K562 (cell line): Measurements from ENCODE around the gene RASL10B. TPM values are rescaled to one million over a fixed set of nuclear protein-coding genes. Genes with fewer than 3 reads are reported as not detected.

Experiments used
- ATAC-seq: fragments of 200-7000 bp; cut with Tn5 transposase; 3 replicates; pipeline ENCODE4 v1.9.1; 2020; ENCODE audit warnings: moderate library complexity
- BruUV-seq: library from RNA; stranded (reverse); fragments of 400-500 nt; replicated peaks from 2 replicates; lab custom pipeline; 2021; lab: Mats Ljungman, UMichigan
- CTCF ChIA-PET: fragments of 300-600 bp; formaldehyde crosslinking; extraction: SDS; loops from one replicate; lab custom pipeline; 2021; ENCODE audit warnings: low intra/inter-chr PET ratio; lab: Yijun Ruan, JAX
- POLR2A ChIA-PET: fragments of 300-600, 350-650 bp; sonication (Branson Sonifier 250); formaldehyde crosslinking; extraction: SDS; loops from one replicate; lab custom pipeline; 2021; ENCODE audit warnings: antibody characterized with exemption, inconsistent platforms; lab: Yijun Ruan, JAX
- DNase-seq, 4 experiments: peaks; one replicate each; pipeline versions ENCODE4 v3.0.0 to v3.0.0-alpha.2; 2011 to 2018; ENCODE audit warnings: low spot score in 3 of 4, mixed read lengths in 3 of 4; ENCODE audit errors: extremely low read depth in 1 of 4
- FAIRE-seq: peaks from 2 replicates; lab custom pipeline; 2011; peaks lifted over from hg19 to GRCh38; lab: Jason Lieb, UNC
- H2AFZ ChIP-seq: 2 replicates; pipeline ENCODE4 v1.6.0; 2011; ENCODE audit warnings: low read depth, low read length, control low read depth, inconsistent platforms
- H3K27ac ChIP-seq: fragments of 200-600 bp; 3 replicates; pipeline ENCODE4 v1.8.0; 2011; ENCODE audit warnings: low read depth, mild to moderate bottlenecking, control low read depth, inconsistent platforms, low read length, moderate library complexity, mixed read lengths; ENCODE audit errors: extremely low read depth
- H3K27me3 ChIP-seq, 2 experiments: fragments of 300-600 bp in 1 of 2; 2 replicates in 1 of 2; 3 replicates in 1 of 2; pipeline versions ENCODE4 v1.6.0 to v1.8.0; 2011; ENCODE audit warnings: inconsistent platforms in 2 of 2, low read length in 2 of 2, mild to moderate bottlenecking in 1 of 2, mixed read lengths in 1 of 2, moderate library complexity in 1 of 2; ENCODE audit not compliant: control insufficient read depth in 2 of 2, insufficient read depth in 2 of 2
- H3K36me3 ChIP-seq: fragments of 300-600 bp; 3 replicates; pipeline ENCODE4 v1.8.0; 2011; ENCODE audit warnings: mild to moderate bottlenecking, low read length, inconsistent platforms; ENCODE audit not compliant: control insufficient read depth, insufficient read depth
- H3K4me1 ChIP-seq, 2 experiments: fragments of 200-600 bp in 1 of 2; replicated peaks in 1 of 2; 2 replicates in 1 of 2; 3 replicates in 1 of 2; pipeline versions ENCODE4 v1.5.1 to v1.8.0; 2011; ENCODE audit warnings: inconsistent platforms in 2 of 2, low read length in 2 of 2, mild to moderate bottlenecking in 1 of 2, mixed read lengths in 1 of 2, moderate library complexity in 1 of 2; ENCODE audit not compliant: control insufficient read depth in 2 of 2, insufficient read depth in 2 of 2
- H3K4me2 ChIP-seq: 2 replicates; pipeline ENCODE4 v1.6.1; 2011; ENCODE audit warnings: low read length, control low read depth, inconsistent platforms, mixed read lengths; ENCODE audit not compliant: insufficient read depth
- H3K4me3 ChIP-seq: fragments of 200-600 bp; sonication (generic), shearing (Covaris generic); 2 replicates; pipeline ENCODE4 v1.5.1; 2016; ENCODE audit warnings: control low read depth, inconsistent platforms
- H3K79me2 ChIP-seq: fragments of 200-600 bp; 3 replicates; pipeline ENCODE4 v1.8.0; 2011; ENCODE audit warnings: low read length, inconsistent platforms; ENCODE audit not compliant: control insufficient read depth, insufficient read depth
- H3K9ac ChIP-seq, 2 experiments: 2 replicates each; pipeline versions ENCODE4 v1.6.0 to v1.6.1; 2011; ENCODE audit warnings: low read depth in 2 of 2, low read length in 2 of 2, control low read depth in 1 of 2, inconsistent platforms in 1 of 2, mild to moderate bottlenecking in 1 of 2, mixed read lengths in 1 of 2; ENCODE audit not compliant: insufficient read depth in 1 of 2
- H3K9me1 ChIP-seq: one replicate; pipeline ENCODE4 v1.6.0; 2011; ENCODE audit warnings: inconsistent platforms, mild to moderate bottlenecking, low read length, moderate library complexity; ENCODE audit not compliant: control insufficient read depth, insufficient read depth
- H3K9me3 ChIP-seq: replicated peaks from 2 replicates; pipeline ENCODE4 v1.5.1; 2011; ENCODE audit warnings: low read depth, low read length, inconsistent platforms; ENCODE audit not compliant: control insufficient read depth, insufficient read depth
- H4K20me1 ChIP-seq: replicated peaks from 2 replicates; pipeline ENCODE4 v1.6.1; 2011; ENCODE audit warnings: low read length, inconsistent platforms, mixed read lengths; ENCODE audit not compliant: control insufficient read depth, insufficient read depth
- CSDE1 ChIP-seq, 2 experiments: fragments of 450-650 bp; IDR thresholded peaks; 2 replicates each; pipeline ENCODE4 v1.6.1; 2016; ENCODE audit warnings: mild to moderate bottlenecking in 1 of 2
- ESRRA ChIP-seq: fragments of 450-650 bp; IDR thresholded peaks from 2 replicates; pipeline ENCODE4 v1.6.1; 2014; ENCODE audit warnings: low read depth, mild to moderate bottlenecking, moderate library complexity, borderline replicate concordance
- FOSL1 ChIP-seq: fragments of 200-800 bp; sonication (Bioruptor generic); conservative IDR thresholded peaks from 2 replicates; pipeline ENCODE4 v1.6.1; 2016; ENCODE audit warnings: missing genetic modification characterization, missing compliant biosample characterization
- GABPB2 ChIP-seq: fragments of 250-450 bp; sonication (Bioruptor Pico); conservative IDR thresholded peaks from 2 replicates; pipeline ENCODE4 v1.5.1; 2021; ENCODE audit warnings: mild to moderate bottlenecking
- HMG20B ChIP-seq: fragments of 250-450 bp; sonication (Bioruptor Pico); IDR thresholded peaks from 2 replicates; pipeline ENCODE4 v1.5.0; 2021; ENCODE audit warnings: mild to moderate bottlenecking
- KAT8 ChIP-seq: fragments of 450-650 bp; IDR thresholded peaks from 2 replicates; pipeline ENCODE4 v1.6.1; 2016; ENCODE audit warnings: low read depth, mild to moderate bottlenecking
- MYC ChIP-seq, 2 experiments: fragments of 250-450 bp in 1 of 2; sonication (Bioruptor Pico) in 1 of 2; IDR thresholded peaks; 2 replicates each; pipeline versions ENCODE4 v1.5.1 to v1.6.1; 2012 to 2021; ENCODE audit warnings: low read depth in 2 of 2, borderline replicate concordance in 1 of 2, improper control_type of control experiment in 1 of 2, low read length in 1 of 2, mild to moderate bottlenecking in 1 of 2, moderate library complexity in 1 of 2
- NR3C1 ChIP-seq: sonication (generic); formaldehyde crosslinking; IDR thresholded peaks from 2 replicates; pipeline ENCODE4 v1.8.1; 2022; ENCODE audit warnings: missing genetic modification reagents
- PHB2 ChIP-seq: fragments of 450-650 bp; IDR thresholded peaks from 2 replicates; pipeline ENCODE4 v1.6.1; 2017; ENCODE audit warnings: low read depth
- PML ChIP-seq: IDR thresholded peaks from 2 replicates; pipeline ENCODE4 v1.6.1; 2012; ENCODE audit warnings: low read length, inconsistent platforms
- SIX5 ChIP-seq, 2 experiments: IDR thresholded peaks; 2 replicates each; pipeline ENCODE4 v1.6.1; 2011; ENCODE audit warnings: low read length in 2 of 2, borderline replicate concordance in 1 of 2, low read depth in 1 of 2, mild to moderate bottlenecking in 1 of 2, moderate library complexity in 1 of 2; ENCODE audit not compliant: insufficient read depth in 1 of 2
- TAF7 ChIP-seq: fragments of 450-650 bp; IDR thresholded peaks from 2 replicates; pipeline ENCODE4 v1.6.1; 2016; ENCODE audit warnings: missing genetic modification characterization, missing compliant biosample characterization
- ZNF384 ChIP-seq: IDR thresholded peaks from 2 replicates; pipeline ENCODE4 v1.6.1; 2012; ENCODE audit warnings: low read depth, low read length, improper control_type of control experiment
- ZNF707 ChIP-seq: fragments of 250-450 bp; sonication (Bioruptor Pico); conservative IDR thresholded peaks from 2 replicates; pipeline ENCODE4 v1.8.0; 2022; ENCODE audit warnings: inconsistent platforms, mild to moderate bottlenecking, moderate library complexity
- ZNF76 ChIP-seq: fragments of 250-450 bp; sonication (Bioruptor Pico); IDR thresholded peaks from 2 replicates; pipeline ENCODE4 v1.4.0; 2020; ENCODE audit warnings: mild to moderate bottlenecking, moderate library complexity, borderline replicate concordance
- WGBS: fragments of 100-300 bp; shearing (Covaris generic); methylation state at CpG from one replicate; pipeline ENCODE4 v1.1.6; 2016; ENCODE audit warnings: low coverage, mixed read lengths; ENCODE audit not compliant: insufficient coverage; ENCODE audit errors: missing lambda C conversion rate; 5-methylcytosine and 5-hydroxymethylcytosine counted together
- in situ Hi-C: fragments of 300-500 bp; cut with MboI; formaldehyde crosslinking; loops from 4 replicates; pipeline ENCODE4 v1.15.0; 2018; ENCODE audit warnings: inconsistent platforms, mixed read lengths
- intact Hi-C: fragments of 100-400 bp; cut with micrococcal nuclease; formaldehyde crosslinking; loops from 2 replicates; pipeline ENCODE4 v1.14.2; 2022
- polyA plus RNA-seq, 8 experiments: library from polyadenylated mRNA; depleted of rRNA in 4 of 8; stranded (reverse) in 5 of 8; unstranded in 3 of 8; fragments of >200 nt; fragmentation: Nextera tagmentation in 2 of 8; fragmentation: Illumina TruSeq in 1 of 8; extraction: Ambion mirVana in 2 of 8; extraction: Trizol in 1 of 8; gene quantifications; 2 replicates each; pipeline versions ENCODE4 v1.2.1 to v1.2.3, GENCODE V29; 2011 to 2014; ENCODE audit warnings: inconsistent platforms in 1 of 8, missing spikeins in 1 of 8
- total RNA-seq, 7 experiments: library from RNA; depleted of rRNA in 6 of 7; stranded (reverse); fragments of >200 nt in 6 of 7; fragmentation: Illumina TruSeq in 2 of 7; extraction: Trizol in 2 of 7; gene quantifications; 2 replicates each; pipeline versions ENCODE4 v1.2.1 to v1.2.3, GENCODE V29; 2011 to 2021; ENCODE audit warnings: low replicate concordance in 1 of 7
- TF ChIP-seq, protein P1 (sequence below), 2 experiments: IDR thresholded peaks; 2 replicates each; pipeline ENCODE4 v1.6.1; 2012; ENCODE audit warnings: improper control_type of control experiment in 2 of 2, low read depth in 2 of 2, low read length in 2 of 2, borderline replicate concordance in 1 of 2
- TF ChIP-seq, protein P2 (sequence below): fragments of 250-450 bp; sonication (Bioruptor Pico); IDR thresholded peaks from 2 replicates; pipeline ENCODE4 v1.4.0; 2020

Gene RASL10B
- total and polyA plus RNA-seq, 9 of the 15 experiments (the other 6 are each of a cell fraction or from before 2014, with no cell fraction given) = 0.04 to 0.31 (median 0.14) TPM; not detected in 2

DNA sequence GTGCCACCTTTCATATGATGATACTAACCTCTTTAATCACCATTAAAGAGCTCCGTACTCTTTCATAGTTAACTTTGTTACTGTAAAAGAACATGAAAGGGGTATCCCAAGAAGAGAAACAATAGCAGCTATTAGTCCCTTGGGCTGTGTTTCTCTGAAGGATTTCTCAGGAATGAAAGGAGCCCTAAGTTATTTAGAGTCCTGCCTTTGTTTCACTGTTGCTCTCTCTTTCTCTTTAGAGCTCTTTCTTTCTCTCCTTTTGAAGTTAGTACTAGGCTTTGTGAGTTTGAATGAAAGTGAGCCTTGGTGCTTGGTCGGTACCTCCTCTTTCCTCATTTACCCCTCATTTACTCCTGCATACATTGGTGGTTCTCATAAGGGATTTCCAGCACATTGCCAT lies 20.5 kb upstream of the RASL10B start:
- BruUV-seq = no TSS peak
- Histone ChIP-seq H3K9me1 (no peaks in the 10 kb centered on the region), H2AFZ (no peak overlapping the region), H3K4me1 (no peaks in the 10 kb centered on the region), H3K79me2 (no peaks in the 10 kb centered on the region), H3K36me3 (peaks cover 78% of the 10 kb centered on the region), H3K4me2 (no peak overlapping the region), H3K4me3 (no peak overlapping the region), H3K9me3 (no peaks in the 10 kb centered on the region), H3K27me3 (no peaks in the 10 kb centered on the region), H3K9ac (no peak overlapping the region), H4K20me1 (no peaks in the 10 kb centered on the region), H3K27ac (no peak overlapping the region)
- 100% methylated on average over 1 of the region's 2 CpGs for WGBS
- POLR2A ChIA-PET = no interaction called here
- no peak for DNase-seq
- CTCF ChIA-PET = no interaction called here
- TF ChIP-seq PML (no peak), GABPB2 (CRISPR knock-in tag) (no peak), TAF7 (tag) (no peak), SIX5 (IDR thresholded peaks at IDR 0.05; ENCODE audit: borderline replicate concordance in 1 of 2, insufficient read depth in 1 of 2, low read depth in 1 of 2, low read length in 2 of 2) (no peak), ESRRA (no peak), NR3C1 (CRISPR knock-in tag) (no peak), KAT8 (no peak), HMG20B (no peak), ZNF707 (CRISPR knock-in tag) (no peak), CSDE1 (IDR thresholded peaks at IDR 0.05) (no peak), ZNF384 (no peak), ZNF76 (CRISPR knock-in tag) (no peak), PHB2 (no peak), FOSL1 (tag) (no peak), MYC (IDR thresholded peaks at IDR 0.05; ENCODE audit: low read depth, low read length) (no peak), MYC (CRISPR knock-in tag; IDR thresholded peaks at IDR 0.05; ENCODE audit: borderline replicate concordance, low read depth) (no peak)
- TF ChIP-seq, protein P1, sequence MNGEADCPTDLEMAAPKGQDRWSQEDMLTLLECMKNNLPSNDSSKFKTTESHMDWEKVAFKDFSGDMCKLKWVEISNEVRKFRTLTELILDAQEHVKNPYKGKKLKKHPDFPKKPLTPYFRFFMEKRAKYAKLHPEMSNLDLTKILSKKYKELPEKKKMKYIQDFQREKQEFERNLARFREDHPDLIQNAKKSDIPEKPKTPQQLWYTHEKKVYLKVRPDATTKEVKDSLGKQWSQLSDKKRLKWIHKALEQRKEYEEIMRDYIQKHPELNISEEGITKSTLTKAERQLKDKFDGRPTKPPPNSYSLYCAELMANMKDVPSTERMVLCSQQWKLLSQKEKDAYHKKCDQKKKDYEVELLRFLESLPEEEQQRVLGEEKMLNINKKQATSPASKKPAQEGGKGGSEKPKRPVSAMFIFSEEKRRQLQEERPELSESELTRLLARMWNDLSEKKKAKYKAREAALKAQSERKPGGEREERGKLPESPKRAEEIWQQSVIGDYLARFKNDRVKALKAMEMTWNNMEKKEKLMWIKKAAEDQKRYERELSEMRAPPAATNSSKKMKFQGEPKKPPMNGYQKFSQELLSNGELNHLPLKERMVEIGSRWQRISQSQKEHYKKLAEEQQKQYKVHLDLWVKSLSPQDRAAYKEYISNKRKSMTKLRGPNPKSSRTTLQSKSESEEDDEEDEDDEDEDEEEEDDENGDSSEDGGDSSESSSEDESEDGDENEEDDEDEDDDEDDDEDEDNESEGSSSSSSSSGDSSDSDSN (IDR thresholded peaks at IDR 0.05; ENCODE audit: borderline replicate concordance in 1 of 2, low read depth in 2 of 2, low read length in 2 of 2) = no peak
- TF ChIP-seq, protein P2, sequence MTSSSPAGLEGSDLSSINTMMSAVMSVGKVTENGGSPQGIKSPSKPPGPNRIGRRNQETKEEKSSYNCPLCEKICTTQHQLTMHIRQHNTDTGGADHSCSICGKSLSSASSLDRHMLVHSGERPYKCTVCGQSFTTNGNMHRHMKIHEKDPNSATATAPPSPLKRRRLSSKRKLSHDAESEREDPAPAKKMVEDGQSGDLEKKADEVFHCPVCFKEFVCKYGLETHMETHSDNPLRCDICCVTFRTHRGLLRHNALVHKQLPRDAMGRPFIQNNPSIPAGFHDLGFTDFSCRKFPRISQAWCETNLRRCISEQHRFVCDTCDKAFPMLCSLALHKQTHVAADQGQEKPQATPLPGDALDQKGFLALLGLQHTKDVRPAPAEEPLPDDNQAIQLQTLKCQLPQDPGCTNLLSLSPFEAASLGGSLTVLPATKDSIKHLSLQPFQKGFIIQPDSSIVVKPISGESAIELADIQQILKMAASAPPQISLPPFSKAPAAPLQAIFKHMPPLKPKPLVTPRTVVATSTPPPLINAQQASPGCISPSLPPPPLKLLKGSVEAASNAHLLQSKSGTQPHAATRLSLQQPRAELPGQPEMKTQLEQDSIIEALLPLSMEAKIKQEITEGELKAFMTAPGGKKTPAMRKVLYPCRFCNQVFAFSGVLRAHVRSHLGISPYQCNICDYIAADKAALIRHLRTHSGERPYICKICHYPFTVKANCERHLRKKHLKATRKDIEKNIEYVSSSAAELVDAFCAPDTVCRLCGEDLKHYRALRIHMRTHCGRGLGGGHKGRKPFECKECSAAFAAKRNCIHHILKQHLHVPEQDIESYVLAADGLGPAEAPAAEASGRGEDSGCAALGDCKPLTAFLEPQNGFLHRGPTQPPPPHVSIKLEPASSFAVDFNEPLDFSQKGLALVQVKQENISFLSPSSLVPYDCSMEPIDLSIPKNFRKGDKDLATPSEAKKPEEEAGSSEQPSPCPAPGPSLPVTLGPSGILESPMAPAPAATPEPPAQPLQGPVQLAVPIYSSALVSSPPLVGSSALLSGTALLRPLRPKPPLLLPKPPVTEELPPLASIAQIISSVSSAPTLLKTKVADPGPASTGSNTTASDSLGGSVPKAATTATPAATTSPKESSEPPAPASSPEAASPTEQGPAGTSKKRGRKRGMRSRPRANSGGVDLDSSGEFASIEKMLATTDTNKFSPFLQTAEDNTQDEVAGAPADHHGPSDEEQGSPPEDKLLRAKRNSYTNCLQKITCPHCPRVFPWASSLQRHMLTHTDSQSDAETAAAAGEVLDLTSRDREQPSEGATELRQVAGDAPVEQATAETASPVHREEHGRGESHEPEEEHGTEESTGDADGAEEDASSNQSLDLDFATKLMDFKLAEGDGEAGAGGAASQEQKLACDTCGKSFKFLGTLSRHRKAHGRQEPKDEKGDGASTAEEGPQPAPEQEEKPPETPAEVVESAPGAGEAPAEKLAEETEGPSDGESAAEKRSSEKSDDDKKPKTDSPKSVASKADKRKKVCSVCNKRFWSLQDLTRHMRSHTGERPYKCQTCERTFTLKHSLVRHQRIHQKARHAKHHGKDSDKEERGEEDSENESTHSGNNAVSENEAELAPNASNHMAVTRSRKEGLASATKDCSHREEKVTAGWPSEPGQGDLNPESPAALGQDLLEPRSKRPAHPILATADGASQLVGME (CRISPR knock-in tag) = no peak
- in situ Hi-C loops = no loop called here
- no peak for ATAC-seq
- intact Hi-C loops = no loop called here
- FAIRE-seq = no peak
